DND-41 (cell line): ENCODE data around the gene LAIR1.

Experiments used
- ATAC-seq: fragments of 200-7000 bp; cut with Tn5 transposase; 3 replicates; pipeline ENCODE4 v1.9.1; 2021; ENCODE audit warnings: low read depth; ENCODE audit not compliant: insufficient read depth
- DNase-seq: peaks from one replicate; pipeline ENCODE4 v3.0.0-alpha.2; 2020
- H2AFZ ChIP-seq: 2 replicates; pipeline ENCODE4 v1.6.0; 2012; ENCODE audit warnings: low read depth, low read length
- H3K27ac ChIP-seq: 2 replicates; pipeline ENCODE4 v1.5.1; 2012; ENCODE audit warnings: low read length, inconsistent platforms
- H3K27me3 ChIP-seq: fragments of 200-600 bp; sonication (generic); 2 replicates; pipeline ENCODE4 v1.6.0; 2012; ENCODE audit warnings: low read length, mild to moderate bottlenecking, inconsistent platforms; ENCODE audit not compliant: insufficient read depth, poor library complexity
- H3K36me3 ChIP-seq: 2 replicates; pipeline ENCODE4 v1.5.1; 2012; ENCODE audit warnings: low read length, inconsistent platforms; ENCODE audit not compliant: insufficient read depth
- H3K4me1 ChIP-seq: 2 replicates; pipeline ENCODE4 v1.5.1; 2012; ENCODE audit warnings: mild to moderate bottlenecking, low read length; ENCODE audit not compliant: insufficient read depth
- H3K4me2 ChIP-seq: 2 replicates; pipeline ENCODE4 v1.6.0; 2012; ENCODE audit warnings: mild to moderate bottlenecking, moderate library complexity, low read length, inconsistent platforms; ENCODE audit not compliant: insufficient read depth
- H3K4me3 ChIP-seq, 2 experiments: fragments of 200-600 bp in 1 of 2; shearing (Covaris generic) in 1 of 2; 2 replicates each; pipeline ENCODE4 v1.5.1; 2012 to 2016; ENCODE audit warnings: inconsistent platforms in 2 of 2, low read length in 2 of 2, mild to moderate bottlenecking in 2 of 2, low read depth in 1 of 2, moderate library complexity in 1 of 2
- H3K79me2 ChIP-seq: 2 replicates; pipeline ENCODE4 v1.6.0; 2012; ENCODE audit warnings: low read length, inconsistent platforms; ENCODE audit not compliant: insufficient read depth
- H3K9ac ChIP-seq: 2 replicates; pipeline ENCODE4 v1.6.0; 2012; ENCODE audit warnings: low read depth, mild to moderate bottlenecking, inconsistent platforms, low read length, moderate library complexity
- H3K9me3 ChIP-seq: 2 replicates; pipeline ENCODE4 v1.5.1; 2012; ENCODE audit warnings: low read length, moderate library complexity, mild to moderate bottlenecking, inconsistent platforms; ENCODE audit not compliant: insufficient read depth, severe bottlenecking
- H4K20me1 ChIP-seq: 2 replicates; pipeline ENCODE4 v1.6.0; 2012; ENCODE audit warnings: low read length; ENCODE audit not compliant: insufficient read depth
- CTCF ChIP-seq: IDR thresholded peaks from 2 replicates; pipeline ENCODE4 v1.5.1; 2012; ENCODE audit warnings: borderline replicate concordance, low read length, moderate library complexity, mild to moderate bottlenecking; ENCODE audit not compliant: poor library complexity, severe bottlenecking; ENCODE audit errors: extremely low read depth
- EZH2 ChIP-seq: IDR thresholded peaks from 3 replicates; pipeline ENCODE4 v1.6.1; 2012; ENCODE audit warnings: borderline replicate concordance, low read depth, mild to moderate bottlenecking, moderate library complexity, low read length, inconsistent platforms; ENCODE audit not compliant: severe bottlenecking

LAIR1 gene

GRCh38 chr19:54400913-54401312 lies 36.2 kb upstream of the LAIR1 start:
- no peak for DNase-seq
- Histone ChIP-seq H2AFZ (no peak overlapping the region), H3K79me2 (no peaks in the 10 kb centered on the region), H3K9me3 (no peaks in the 10 kb centered on the region), H3K36me3 (no peaks in the 10 kb centered on the region), H3K27ac (no peak overlapping the region), H3K4me1 (no peaks in the 10 kb centered on the region), H3K4me2 (no peak overlapping the region), H3K4me3 (no peak overlapping the region), H3K27me3 (no peaks in the 10 kb centered on the region), H3K9ac (no peak overlapping the region), H4K20me1 (no peaks in the 10 kb centered on the region)
- no peak for ATAC-seq
- TF ChIP-seq CTCF: no peak
- TF ChIP-seq EZH2: no peak

GRCh38 chr19:54399189-54399588 lies 34.5 kb upstream of the LAIR1 start:
- Histone ChIP-seq H4K20me1 (no peaks in the 10 kb centered on the region), H3K27ac (no peak overlapping the region), H3K36me3 (no peaks in the 10 kb centered on the region), H3K4me3 (no peak overlapping the region), H3K4me2 (no peak overlapping the region), H2AFZ (no peak overlapping the region), H3K79me2 (no peaks in the 10 kb centered on the region), H3K9ac (no peak overlapping the region), H3K9me3 (no peaks in the 10 kb centered on the region), H3K4me1 (no peaks in the 10 kb centered on the region), H3K27me3 (no peaks in the 10 kb centered on the region)
- TF ChIP-seq EZH2 (no peak), CTCF (no peak)
- ATAC-seq (no peak), DNase-seq (no peak)

GRCh38 chr19:54395685-54396084 lies 31.0 kb upstream of the LAIR1 start:
- Histone ChIP-seq H3K79me2 (peaks cover 12% of the 10 kb centered on the region), H4K20me1 (peaks cover 8% of the 10 kb centered on the region; the same call in 1 of the 2 replicates), H3K9me3 (no peaks in the 10 kb centered on the region), H3K4me1 (peaks cover 12% of the 10 kb centered on the region), H3K27me3 (no peaks in the 10 kb centered on the region), H3K4me3 (no peak overlapping the region), H3K9ac (no peak overlapping the region), H3K4me2 (no peak overlapping the region), H3K27ac (no peak overlapping the region), H2AFZ (no peak overlapping the region), H3K36me3 (no peaks in the 10 kb centered on the region)
- ATAC-seq (no peak), DNase-seq (no peak)
- TF ChIP-seq CTCF (no peak), EZH2 (no peak)

GRCh38 chr19:54393381-54393780 lies 28.6 kb upstream of the LAIR1 start:
- H3K79me2 ChIP-seq: peaks cover 28% of the 10 kb centered on the region
- no peaks in the 10 kb centered on the region for H3K27me3 ChIP-seq
- no peak overlapping the region for H3K9ac ChIP-seq
- H4K20me1 ChIP-seq: peaks cover 8% of the 10 kb centered on the region; the same call in 1 of the 2 replicates
- no peak for ATAC-seq
- no peak overlapping the region for H3K27ac ChIP-seq
- no peak overlapping the region for H3K4me2 ChIP-seq
- no peaks in the 10 kb centered on the region for H3K36me3 ChIP-seq
- no peak for DNase-seq
- no peaks in the 10 kb centered on the region for H3K9me3 ChIP-seq
- H3K4me1 ChIP-seq: peaks cover 35% of the 10 kb centered on the region
- H3K4me3 ChIP-seq: no peak overlapping the region
- no peak for TF ChIP-seq EZH2
- TF ChIP-seq CTCF: no peak
- H2AFZ ChIP-seq: no peak overlapping the region
